IMR-90 (cell line): Measurements from ENCODE around the gene KIF15. TPM values are rescaled to one million over a fixed set of nuclear protein-coding genes. Genes with fewer than 3 reads are reported as not detected.

ENCODE experiments used
- ATAC-seq: fragments of 200-7000 bp; cut with Tn5 transposase; 2 replicates; pipeline ENCODE4 v1.9.1; 2020; ENCODE audit warnings: low read depth, mild to moderate bottlenecking, moderate library complexity
- BruUV-seq: library from RNA; stranded (reverse); fragments of 400-500 nt; replicated peaks from 2 replicates; lab custom pipeline; 2021; lab: Mats Ljungman, UMichigan
- CTCF ChIA-PET: fragments of 300-600 bp; formaldehyde crosslinking; extraction: SDS; loops from one replicate; lab custom pipeline; 2021; ENCODE audit warnings: antibody characterized with exemption; lab: Yijun Ruan, JAX
- POLR2A ChIA-PET: fragments of 300-600 bp; sonication (Branson Sonifier 250); formaldehyde crosslinking; loops from one replicate; lab custom pipeline; 2022; ENCODE audit warnings: antibody characterized with exemption; ENCODE audit not compliant: unreplicated experiment; lab: Charles Lee
- DNase-seq: peaks from one replicate; pipeline ENCODE4 v3.0.0; 2013
- H2AFZ ChIP-seq: replicated peaks from 2 replicates; pipeline ENCODE3; 2013; ENCODE audit warnings: low read length, mild to moderate bottlenecking; ENCODE audit not compliant: poor library complexity
- H2AK5ac ChIP-seq: 2 replicates; pipeline ENCODE4 v1.6.1; 2013; ENCODE audit warnings: low read depth, low read length, inconsistent platforms
- H2AK9ac ChIP-seq: replicated peaks from 2 replicates; pipeline ENCODE3; 2013; ENCODE audit warnings: mild to moderate bottlenecking, low read depth, low read length, moderate library complexity; ENCODE audit not compliant: poor library complexity
- H2BK120ac ChIP-seq: 2 replicates; pipeline ENCODE4 v1.6.1; 2013; ENCODE audit warnings: low read depth, low read length, inconsistent platforms
- H2BK15ac ChIP-seq: 3 replicates; pipeline ENCODE4 v1.6.1; 2013; ENCODE audit warnings: low read depth, low read length, inconsistent platforms
- H2BK20ac ChIP-seq: 2 replicates; pipeline ENCODE4 v1.6.1; 2013; ENCODE audit warnings: low read depth, mild to moderate bottlenecking, inconsistent platforms, low read length, moderate library complexity
- H2BK5ac ChIP-seq: 2 replicates; pipeline ENCODE4 v1.6.1; 2013; ENCODE audit warnings: mild to moderate bottlenecking, low read depth, low read length, inconsistent platforms; ENCODE audit not compliant: poor library complexity, severe bottlenecking
- H3K14ac ChIP-seq: replicated peaks from 2 replicates; pipeline ENCODE4 v1.6.1; 2013; ENCODE audit warnings: low read depth, low read length, inconsistent platforms
- H3K18ac ChIP-seq: 2 replicates; pipeline ENCODE4 v1.6.1; 2013; ENCODE audit warnings: low read depth, low read length, control low read depth
- H3K23ac ChIP-seq: 2 replicates; pipeline ENCODE4 v1.6.1; 2013; ENCODE audit warnings: low read depth, low read length, inconsistent platforms
- H3K27ac ChIP-seq: 2 replicates; pipeline ENCODE4 v1.5.1; 2013; ENCODE audit warnings: mild to moderate bottlenecking, control low read depth, low read length; ENCODE audit not compliant: insufficient read depth
- H3K27me3 ChIP-seq: 2 replicates; pipeline ENCODE4 v1.6.1; 2013; ENCODE audit warnings: low read length; ENCODE audit not compliant: control insufficient read depth, insufficient read depth
- H3K36me3 ChIP-seq: 2 replicates; pipeline ENCODE4 v1.6.1; 2013; ENCODE audit warnings: low read length, mixed read lengths; ENCODE audit not compliant: control insufficient read depth, insufficient read depth
- H3K4ac ChIP-seq: 2 replicates; pipeline ENCODE4 v1.6.1; 2013; ENCODE audit warnings: low read depth, low read length, inconsistent platforms
- H3K4me1 ChIP-seq: 2 replicates; pipeline ENCODE4 v1.6.1; 2013; ENCODE audit warnings: low read length, mixed read lengths; ENCODE audit not compliant: control insufficient read depth, insufficient read depth
- H3K4me2 ChIP-seq: 2 replicates; pipeline ENCODE4 v1.6.1; 2013; ENCODE audit warnings: low read depth, mild to moderate bottlenecking, control low read depth, low read length, moderate library complexity
- H3K4me3 ChIP-seq: 2 replicates; pipeline ENCODE4 v1.5.1; 2013; ENCODE audit warnings: low read depth, mild to moderate bottlenecking, control low read depth, low read length, moderate library complexity; ENCODE audit not compliant: insufficient read depth
- H3K56ac ChIP-seq: 2 replicates; pipeline ENCODE4 v1.6.1; 2013; ENCODE audit warnings: low read length, inconsistent platforms; ENCODE audit not compliant: insufficient read depth; ENCODE audit errors: extremely low read depth
- H3K79me1 ChIP-seq, 2 experiments: 2 replicates each; pipeline ENCODE4 v1.6.1; 2013; ENCODE audit warnings: low read length in 2 of 2, inconsistent platforms in 1 of 2, low read depth in 1 of 2
- H3K9ac ChIP-seq: 2 replicates; pipeline ENCODE4 v1.6.1; 2013; ENCODE audit warnings: low read depth, low read length, control low read depth
- H3K9me1 ChIP-seq: 2 replicates; pipeline ENCODE4 v1.6.1; 2013; ENCODE audit warnings: low read length, inconsistent platforms; ENCODE audit not compliant: insufficient read depth
- H3K9me3 ChIP-seq: 2 replicates; pipeline ENCODE4 v1.6.1; 2013; ENCODE audit warnings: low read length; ENCODE audit not compliant: control insufficient read depth, insufficient read depth
- H4K20me1 ChIP-seq: 2 replicates; pipeline ENCODE4 v1.6.1; 2013; ENCODE audit warnings: low read length, inconsistent platforms; ENCODE audit not compliant: insufficient read depth
- H4K5ac ChIP-seq: 2 replicates; pipeline ENCODE4 v1.6.1; 2013; ENCODE audit warnings: mild to moderate bottlenecking, low read depth, low read length, control low read depth
- H4K8ac ChIP-seq, 2 experiments: 2 replicates each; pipeline ENCODE4 v1.6.1; 2013; ENCODE audit warnings: low read depth in 2 of 2, low read length in 2 of 2, control low read depth in 1 of 2, inconsistent platforms in 1 of 2
- H4K91ac ChIP-seq: 2 replicates; pipeline ENCODE4 v1.6.1; 2013; ENCODE audit warnings: low read depth, low read length, inconsistent platforms; ENCODE audit not compliant: insufficient read depth
- CHD1 ChIP-seq: IDR thresholded peaks from 2 replicates; pipeline ENCODE4 v1.6.1; 2012; ENCODE audit warnings: low read depth, low read length, improper control_type of control experiment
- RFX5 ChIP-seq: IDR thresholded peaks from 2 replicates; pipeline ENCODE4 v1.8.0; 2012; ENCODE audit warnings: low read depth, mild to moderate bottlenecking, low read length, moderate library complexity
- WGBS, 2 experiments: methylation state at CpG; one replicate each; pipeline versions ENCODE4 v1.1.5 to v1.1.7; 2013; ENCODE audit warnings: missing lambda C conversion rate in 2 of 2; ENCODE audit not compliant: insufficient read length in 1 of 2; ENCODE audit errors: extremely low coverage in 2 of 2; 5-methylcytosine and 5-hydroxymethylcytosine counted together
- dilution Hi-C: fragments of 300-500 bp; cut with HindIII; formaldehyde crosslinking; loops from one replicate; pipeline ENCODE4 v1.14.3; 2018; ENCODE audit warnings: low sequenced_read_pairs; ENCODE audit not compliant: unreplicated experiment
- in situ Hi-C: fragments of 300-500 bp; cut with MboI; formaldehyde crosslinking; loops from 3 replicates; pipeline ENCODE4 v1.14.3; 2019; ENCODE audit warnings: low sequenced_read_pairs, inconsistent platforms, mixed read lengths
- intact Hi-C: fragments of 100-400 bp; cut with micrococcal nuclease; formaldehyde crosslinking; loops from 2 replicates; pipeline ENCODE4 v1.10.0; 2022
- polyA plus RNA-seq, 3 experiments: library from polyadenylated mRNA; depleted of rRNA; stranded (reverse); fragments of >200 nt; gene quantifications; 2 replicates each; pipeline ENCODE4 v1.2.3, GENCODE V29; 2012; ENCODE audit warnings: low replicate concordance in 1 of 3
- total RNA-seq: library from RNA; depleted of rRNA; stranded (reverse); fragments of >200 nt; gene quantifications from 2 replicates; pipeline ENCODE4 v1.2.3, GENCODE V29; 2012
- TF ChIP-seq, protein P1 (sequence below): conservative IDR thresholded peaks from 2 replicates; pipeline ENCODE4 v1.5.1; 2012; ENCODE audit warnings: mild to moderate bottlenecking, low read depth, low read length, improper control_type of control experiment
- TF ChIP-seq, protein P2 (sequence below): fragments of 150-350 bp; IDR thresholded peaks from 2 replicates; pipeline ENCODE4 v1.6.1; 2017; ENCODE audit warnings: mild to moderate bottlenecking, antibody characterized with exemption, low read length, low read depth

Gene KIF15
- total and polyA plus RNA-seq, 2 of the 4 experiments (the other 2 are of a cell fraction): 3.7 to 8.4 TPM

DNA sequence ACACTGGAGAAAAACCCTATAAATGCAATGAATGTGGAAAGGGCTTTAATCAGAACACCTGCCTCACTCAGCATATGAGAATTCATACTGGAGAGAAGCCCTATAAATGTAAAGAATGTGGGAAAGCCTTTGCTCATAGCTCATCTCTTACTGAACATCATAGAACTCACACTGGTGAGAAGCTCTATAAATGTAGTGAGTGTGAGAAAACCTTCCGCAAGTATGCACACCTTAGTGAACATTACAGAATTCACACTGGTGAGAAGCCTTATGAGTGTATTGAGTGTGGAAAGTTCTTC is 39.5 kb upstream of the KIF15 start:
- Histone ChIP-seq H3K27me3 (no peaks in the 10 kb centered on the region), H2AK9ac (no peak overlapping the region), H3K4ac (no peak overlapping the region), H4K8ac (no peak overlapping the region), H3K23ac (no peak overlapping the region), H2AK5ac (no peak overlapping the region), H2BK5ac (no peak overlapping the region), H2AFZ (no peak overlapping the region), H3K36me3 (peaks cover 15% of the 10 kb centered on the region), H3K9me3 (peaks cover 81% of the 10 kb centered on the region), H4K5ac (no peak overlapping the region), H3K18ac (no peak overlapping the region), H2BK20ac (no peak overlapping the region), H4K20me1 (no peaks in the 10 kb centered on the region), H3K79me1 (no peaks in the 10 kb centered on the region; a peak in 1 of 4 replicates), H3K9ac (no peak overlapping the region), H2BK15ac (no peak overlapping the region), H2BK120ac (no peak overlapping the region), H3K27ac (no peak overlapping the region), H3K4me1 (no peaks in the 10 kb centered on the region), H3K4me3 (no peak overlapping the region), H4K91ac (no peak overlapping the region), H3K14ac (no peak overlapping the region), H3K9me1 (no peaks in the 10 kb centered on the region), H3K4me2 (no peak overlapping the region), H3K56ac (no peak overlapping the region)
- dilution Hi-C loops: no loop called here
- ATAC-seq: no peak
- DNase-seq: no peak
- intact Hi-C loops: no loop called here
- ChIA-PET POLR2A (no interaction called here), CTCF (no interaction called here)
- TF ChIP-seq, protein P1, sequence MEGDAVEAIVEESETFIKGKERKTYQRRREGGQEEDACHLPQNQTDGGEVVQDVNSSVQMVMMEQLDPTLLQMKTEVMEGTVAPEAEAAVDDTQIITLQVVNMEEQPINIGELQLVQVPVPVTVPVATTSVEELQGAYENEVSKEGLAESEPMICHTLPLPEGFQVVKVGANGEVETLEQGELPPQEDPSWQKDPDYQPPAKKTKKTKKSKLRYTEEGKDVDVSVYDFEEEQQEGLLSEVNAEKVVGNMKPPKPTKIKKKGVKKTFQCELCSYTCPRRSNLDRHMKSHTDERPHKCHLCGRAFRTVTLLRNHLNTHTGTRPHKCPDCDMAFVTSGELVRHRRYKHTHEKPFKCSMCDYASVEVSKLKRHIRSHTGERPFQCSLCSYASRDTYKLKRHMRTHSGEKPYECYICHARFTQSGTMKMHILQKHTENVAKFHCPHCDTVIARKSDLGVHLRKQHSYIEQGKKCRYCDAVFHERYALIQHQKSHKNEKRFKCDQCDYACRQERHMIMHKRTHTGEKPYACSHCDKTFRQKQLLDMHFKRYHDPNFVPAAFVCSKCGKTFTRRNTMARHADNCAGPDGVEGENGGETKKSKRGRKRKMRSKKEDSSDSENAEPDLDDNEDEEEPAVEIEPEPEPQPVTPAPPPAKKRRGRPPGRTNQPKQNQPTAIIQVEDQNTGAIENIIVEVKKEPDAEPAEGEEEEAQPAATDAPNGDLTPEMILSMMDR: no peak
- TF ChIP-seq, protein P2, sequence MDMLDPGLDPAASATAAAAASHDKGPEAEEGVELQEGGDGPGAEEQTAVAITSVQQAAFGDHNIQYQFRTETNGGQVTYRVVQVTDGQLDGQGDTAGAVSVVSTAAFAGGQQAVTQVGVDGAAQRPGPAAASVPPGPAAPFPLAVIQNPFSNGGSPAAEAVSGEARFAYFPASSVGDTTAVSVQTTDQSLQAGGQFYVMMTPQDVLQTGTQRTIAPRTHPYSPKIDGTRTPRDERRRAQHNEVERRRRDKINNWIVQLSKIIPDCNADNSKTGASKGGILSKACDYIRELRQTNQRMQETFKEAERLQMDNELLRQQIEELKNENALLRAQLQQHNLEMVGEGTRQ: no peak
- TF ChIP-seq RFX5 (no peak), CHD1 (no peak)
- no CpG with 5 or more reads among the region's 1 CpG for WGBS, 2 experiments
- in situ Hi-C loops: no loop called here
- BruUV-seq: no TSS peak
